HG02840 (cell line): Measurements from ENCODE around the gene HRAS.

Source experiments
- ATAC-seq: cut with Tn5 transposase; IDR thresholded peaks from one replicate; pipeline ENCODE4 v1.9.1; 2021; ENCODE audit warnings: mild to moderate bottlenecking, moderate library complexity, moderate number of reproducible peaks; ENCODE audit not compliant: unreplicated experiment, low FRiP score

The HRAS gene

DNA sequence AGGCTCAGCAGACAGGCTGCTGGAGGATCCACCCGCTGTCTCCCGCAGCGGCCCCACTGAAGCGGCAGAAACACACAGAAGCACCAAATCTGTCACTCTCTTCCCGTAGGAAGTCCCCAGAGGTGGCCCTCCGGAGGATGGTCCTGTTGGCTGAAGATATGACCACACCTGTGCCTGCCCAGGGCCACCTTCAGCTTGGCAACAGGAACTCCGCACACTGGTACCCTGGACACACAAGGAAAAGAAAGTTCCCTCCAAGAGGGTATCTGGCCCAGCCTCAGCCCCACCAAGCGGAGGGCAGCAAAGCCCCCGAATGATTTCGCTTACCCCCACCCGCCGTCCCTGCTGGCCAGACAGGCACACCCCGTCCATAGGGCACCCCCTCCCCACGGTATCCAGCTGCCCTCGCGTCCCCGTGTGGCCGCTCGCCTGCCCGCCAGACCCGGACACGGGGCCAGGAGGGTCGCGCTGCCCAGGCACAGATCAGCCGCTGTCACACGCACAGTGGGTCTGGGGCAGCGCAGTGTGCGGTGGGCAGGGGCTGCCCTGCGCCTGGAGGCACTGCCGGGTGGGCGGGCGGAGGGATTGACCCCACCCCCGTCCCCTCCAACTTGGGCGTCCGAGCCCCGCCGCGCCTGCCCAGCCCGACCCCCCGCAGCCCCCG is 32.4 kb upstream of the HRAS start:
- ATAC-seq = no peak

DNA sequence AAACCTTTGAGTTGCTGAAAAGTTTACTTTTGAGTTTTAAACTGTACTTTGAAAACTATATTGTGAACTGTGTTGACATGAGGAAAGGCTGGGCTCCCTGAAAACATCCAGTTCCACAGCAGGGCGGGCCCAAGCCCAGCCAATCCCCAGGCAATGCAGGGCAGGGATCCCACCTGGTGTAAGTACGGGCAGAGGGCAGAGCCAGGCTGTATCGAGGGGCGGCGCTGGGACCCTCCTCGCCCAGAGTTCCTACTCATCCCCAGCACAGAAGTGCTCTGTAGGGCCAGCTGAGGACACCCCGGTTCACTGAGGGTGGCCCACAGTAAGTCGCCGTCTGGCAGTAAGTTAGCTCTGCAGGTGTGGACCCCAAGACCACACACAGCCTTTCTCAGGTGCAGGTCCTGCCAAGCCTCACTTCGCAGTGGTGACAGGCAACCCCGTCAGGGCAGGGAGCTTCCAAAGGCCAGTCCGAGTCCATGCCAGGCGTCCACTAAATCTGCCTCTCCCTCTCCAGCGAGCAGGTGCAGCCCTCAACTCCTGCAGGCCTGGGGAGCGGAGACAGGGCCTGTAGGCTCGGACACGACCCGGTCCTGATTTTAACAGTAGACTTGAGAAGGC is 31.7 kb upstream of the HRAS start:
- ATAC-seq = no peak

DNA sequence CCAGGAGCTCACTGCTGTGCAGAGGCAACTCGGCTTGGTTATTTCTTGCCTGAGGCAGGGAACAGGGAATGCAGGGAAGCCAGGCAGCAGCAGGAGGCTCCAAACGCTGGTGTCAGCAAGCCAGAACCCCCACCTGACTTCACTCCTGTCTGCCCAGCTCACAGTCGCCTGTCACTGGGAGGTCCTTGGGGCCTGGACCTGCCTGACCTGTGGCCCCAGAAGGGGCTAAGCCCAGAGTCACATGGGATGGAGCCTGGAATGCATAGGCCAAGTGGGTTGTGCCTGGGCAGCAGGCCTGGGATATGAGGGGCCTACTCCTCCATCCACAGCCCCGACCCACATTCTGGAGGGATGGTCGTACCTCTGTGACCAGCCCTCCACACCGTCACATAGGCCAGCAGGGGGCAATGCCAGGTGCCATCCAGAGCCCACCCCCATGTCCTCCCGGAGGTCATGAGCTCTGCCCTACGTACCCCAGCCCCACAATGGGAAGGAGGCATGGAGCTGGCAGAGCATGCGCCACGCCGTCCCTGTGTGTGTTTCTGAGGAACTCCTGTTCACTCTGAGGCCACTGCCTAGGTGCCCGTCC is 30.6 kb upstream of the HRAS start:
- ATAC-seq = no peak

DNA sequence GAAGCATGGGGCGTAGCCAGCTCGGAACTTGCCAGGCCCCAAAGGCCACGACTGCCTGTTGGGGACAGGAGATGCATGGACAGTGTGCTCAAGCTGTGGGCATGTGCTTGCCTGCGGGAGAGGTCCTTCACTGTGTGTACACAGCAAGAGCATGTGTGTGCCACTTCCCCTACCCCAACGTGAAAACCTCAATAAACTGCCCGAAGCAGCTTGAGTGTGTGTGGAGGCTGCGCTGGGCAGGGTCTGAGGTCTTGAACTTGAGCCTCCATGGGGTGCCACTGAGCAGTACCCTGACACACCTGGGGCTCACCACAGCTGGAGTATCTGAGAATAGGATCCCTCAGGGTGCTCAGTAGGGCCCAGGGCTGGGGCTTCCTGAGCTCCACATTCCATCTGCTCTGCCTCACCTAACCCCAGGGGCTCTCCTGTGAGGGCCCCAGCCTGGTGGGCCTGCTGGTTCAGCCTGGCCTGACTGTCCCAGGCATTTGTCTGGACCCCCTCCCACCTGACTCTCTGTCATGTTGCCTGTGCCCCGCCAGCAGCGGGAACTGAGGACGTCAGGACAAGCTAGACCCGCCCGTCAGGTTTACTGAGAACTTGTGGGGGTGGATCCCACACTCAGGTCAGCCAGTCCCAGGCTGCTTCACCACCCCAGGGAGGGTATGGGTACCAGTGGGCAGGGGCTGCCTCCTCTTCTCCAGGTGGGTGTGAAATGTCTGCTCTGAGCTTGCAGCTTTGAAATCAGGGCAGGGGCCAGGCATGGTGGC is 28.6 kb upstream of the HRAS start:
- no peak for ATAC-seq

DNA sequence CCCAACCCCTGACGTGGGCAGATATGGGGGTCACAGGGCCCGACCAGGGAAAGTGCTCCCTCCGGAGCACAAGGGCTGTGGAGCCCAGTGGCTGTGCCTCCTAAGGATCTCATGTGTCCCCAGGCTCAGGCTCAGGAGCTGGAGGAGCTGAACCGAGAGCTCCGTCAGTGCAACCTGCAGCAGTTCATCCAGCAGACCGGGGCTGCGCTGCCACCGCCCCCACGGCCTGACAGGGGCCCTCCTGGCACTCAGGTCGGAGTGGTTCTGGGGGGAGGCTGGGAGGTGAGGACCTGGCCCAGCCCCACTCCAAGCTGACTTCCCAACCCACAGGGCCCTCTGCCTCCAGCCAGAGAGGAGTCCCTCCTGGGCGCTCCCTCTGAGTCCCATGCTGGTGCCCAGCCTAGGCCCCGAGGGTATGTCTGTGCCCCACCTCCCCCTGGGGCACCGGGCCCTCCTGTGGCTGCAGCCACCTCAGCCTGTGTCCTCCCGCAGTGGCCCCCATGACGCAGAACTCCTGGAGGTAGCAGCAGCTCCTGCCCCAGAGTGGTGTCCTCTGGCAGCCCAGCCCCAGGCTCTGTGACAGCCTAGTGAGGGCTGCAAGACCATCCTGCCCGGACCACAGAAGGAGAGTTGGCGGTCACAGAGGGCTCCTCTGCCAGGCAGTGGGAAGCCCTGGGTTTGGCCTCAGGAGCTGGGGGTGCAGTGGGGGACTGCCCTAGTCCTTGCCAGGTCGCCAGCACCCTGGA is 27.9 kb upstream of the HRAS start:
- no peak for ATAC-seq

DNA sequence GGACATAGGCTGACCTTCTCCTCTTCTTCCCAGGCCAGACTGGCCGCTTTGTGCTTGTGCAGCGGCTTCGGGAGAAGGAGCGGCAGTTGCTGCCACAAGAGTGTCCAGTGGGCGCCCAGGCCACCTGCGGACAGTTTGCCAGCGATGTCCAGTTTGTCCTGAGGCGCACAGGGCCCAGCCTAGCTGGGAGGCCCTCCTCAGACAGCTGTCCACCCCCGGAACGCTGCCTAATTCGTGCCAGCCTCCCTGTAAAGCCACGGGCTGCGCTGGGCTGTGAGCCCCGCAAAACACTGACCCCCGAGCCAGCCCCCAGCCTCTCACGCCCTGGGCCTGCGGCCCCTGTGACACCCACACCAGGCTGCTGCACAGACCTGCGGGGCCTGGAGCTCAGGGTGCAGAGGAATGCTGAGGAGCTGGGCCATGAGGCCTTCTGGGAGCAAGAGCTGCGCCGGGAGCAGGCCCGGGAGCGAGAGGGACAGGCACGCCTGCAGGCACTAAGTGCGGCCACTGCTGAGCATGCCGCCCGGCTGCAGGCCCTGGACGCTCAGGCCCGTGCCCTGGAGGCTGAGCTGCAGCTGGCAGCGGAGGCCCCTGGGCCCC is 26.8 kb upstream of the HRAS start:
- no peak for ATAC-seq

DNA sequence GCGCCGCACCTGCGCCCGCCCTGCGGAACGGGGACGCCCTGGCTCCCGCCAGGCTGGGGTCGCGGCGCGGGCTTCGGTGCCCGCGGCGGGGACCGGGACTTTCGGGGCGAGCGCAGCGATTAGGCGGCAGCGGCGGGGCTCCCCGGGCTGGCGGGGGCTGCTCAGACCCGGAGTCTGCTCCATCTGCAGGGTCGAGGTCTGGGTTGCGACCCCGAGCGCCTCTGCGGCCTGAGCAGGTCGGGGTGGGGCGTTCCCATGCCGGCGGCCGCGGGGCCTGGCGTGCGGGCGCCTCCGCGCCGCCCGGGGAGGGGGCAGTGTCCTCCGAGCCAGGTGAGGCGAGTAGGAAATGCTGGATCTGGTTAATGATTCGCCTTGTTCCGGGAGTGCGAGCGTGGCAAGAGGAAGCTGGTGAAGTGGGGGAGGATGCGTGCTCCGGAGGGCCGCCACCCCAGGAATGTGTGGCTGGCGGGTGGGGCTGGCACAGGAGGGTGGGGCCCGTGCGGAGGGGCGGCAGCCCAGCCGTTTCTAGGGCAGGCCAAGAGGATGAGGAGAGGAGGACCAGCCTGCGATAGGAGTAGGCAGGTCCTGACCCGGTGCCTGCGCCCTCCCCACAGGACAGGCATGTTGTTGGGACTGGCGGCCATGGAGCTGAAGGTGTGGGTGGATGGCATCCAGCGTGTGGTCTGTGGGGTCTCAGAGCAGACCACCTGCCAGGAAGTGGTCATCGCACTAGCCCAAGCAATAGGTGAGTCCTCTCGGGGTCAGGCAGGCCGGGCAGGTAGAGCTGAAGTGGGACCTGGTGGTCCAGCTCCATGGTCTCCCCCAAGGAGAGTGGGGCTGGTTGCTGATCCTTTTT is 26.0 kb upstream of the HRAS start:
- ATAC-seq = peak; percentile 10

DNA sequence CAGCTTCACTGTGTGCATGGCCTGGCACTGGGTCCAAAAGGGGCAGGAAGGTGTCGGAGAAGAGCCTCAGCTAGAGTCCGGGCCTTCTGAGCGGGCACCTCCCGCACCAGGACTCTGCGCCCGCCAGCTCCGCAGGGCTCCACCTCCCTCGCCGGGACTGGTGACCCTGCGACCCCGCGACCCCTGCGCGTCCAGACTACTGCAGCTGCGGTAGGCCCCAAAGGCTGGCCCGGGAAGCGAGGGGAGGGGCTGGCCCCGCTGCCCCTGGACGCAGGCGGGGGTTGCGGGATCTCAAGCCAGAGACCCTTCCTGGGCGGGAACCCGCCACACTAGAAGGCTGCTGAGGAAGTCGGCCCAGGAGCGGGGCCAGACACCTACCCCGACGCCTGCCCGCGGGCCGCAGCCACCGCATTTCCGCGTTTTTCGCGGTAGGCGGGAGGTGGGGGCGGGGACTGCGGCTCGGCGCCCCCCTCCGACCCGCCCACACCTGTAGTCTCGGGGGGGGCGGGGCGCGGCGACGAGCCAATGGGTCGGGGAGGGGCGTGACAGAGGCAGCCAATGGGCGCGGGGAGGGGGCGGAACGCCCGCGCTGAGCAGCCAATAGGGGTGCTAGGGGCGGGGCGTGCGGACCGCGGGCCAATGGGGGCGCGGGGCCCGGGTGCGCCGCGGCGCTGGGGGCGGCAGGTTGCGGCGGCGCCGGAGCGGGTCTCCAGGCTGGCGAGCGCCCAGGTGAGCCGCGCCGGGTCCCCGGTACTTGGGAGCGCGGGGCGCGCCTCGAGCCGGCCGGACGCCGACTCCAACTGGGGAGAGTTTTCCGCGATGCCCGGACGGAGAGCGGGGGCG is 25.1 kb upstream of the HRAS start, which contains the start of the genes LMNTD2 and RASSF7:
Gene LMNTD2 (minus strand): TSS at position 434 of the 843 bp plus-strand sequence. CDS start 22 bp downstream, at position 412.
Gene RASSF7 (plus strand): TSS at position 666 of the 843 bp plus-strand sequence. CDS start 799 bp downstream, outside the sequence.
- peak; percentile 66 for ATAC-seq

DNA sequence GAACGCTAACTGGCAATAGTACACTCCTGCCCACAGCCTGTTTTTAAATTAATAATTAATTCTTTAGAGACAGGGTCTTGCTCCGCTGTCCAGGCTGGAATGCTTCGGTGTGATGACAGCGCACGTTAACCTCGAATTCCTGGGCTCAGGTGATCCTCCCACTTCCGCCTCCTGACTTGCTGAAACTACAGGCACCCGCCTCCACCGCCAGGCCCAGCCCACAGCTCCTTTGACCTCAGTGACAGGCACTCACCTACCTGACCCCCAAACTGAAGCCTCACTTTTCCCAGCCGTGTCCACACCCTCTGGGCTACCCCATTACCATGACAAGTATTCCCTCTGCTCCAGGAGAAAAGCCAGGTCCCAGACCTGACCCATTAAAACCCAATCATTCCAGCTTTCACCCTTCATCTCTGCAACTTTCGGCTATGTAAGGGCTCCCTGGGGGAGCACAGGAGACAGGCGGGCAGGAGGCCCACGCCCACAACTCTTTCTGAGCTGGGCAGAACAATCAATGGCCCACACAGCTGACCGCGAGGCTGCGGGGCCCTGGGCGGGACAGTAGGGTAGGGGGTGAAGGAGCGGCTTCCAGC is 24.4 kb upstream of the HRAS start:
- no peak for ATAC-seq

DNA sequence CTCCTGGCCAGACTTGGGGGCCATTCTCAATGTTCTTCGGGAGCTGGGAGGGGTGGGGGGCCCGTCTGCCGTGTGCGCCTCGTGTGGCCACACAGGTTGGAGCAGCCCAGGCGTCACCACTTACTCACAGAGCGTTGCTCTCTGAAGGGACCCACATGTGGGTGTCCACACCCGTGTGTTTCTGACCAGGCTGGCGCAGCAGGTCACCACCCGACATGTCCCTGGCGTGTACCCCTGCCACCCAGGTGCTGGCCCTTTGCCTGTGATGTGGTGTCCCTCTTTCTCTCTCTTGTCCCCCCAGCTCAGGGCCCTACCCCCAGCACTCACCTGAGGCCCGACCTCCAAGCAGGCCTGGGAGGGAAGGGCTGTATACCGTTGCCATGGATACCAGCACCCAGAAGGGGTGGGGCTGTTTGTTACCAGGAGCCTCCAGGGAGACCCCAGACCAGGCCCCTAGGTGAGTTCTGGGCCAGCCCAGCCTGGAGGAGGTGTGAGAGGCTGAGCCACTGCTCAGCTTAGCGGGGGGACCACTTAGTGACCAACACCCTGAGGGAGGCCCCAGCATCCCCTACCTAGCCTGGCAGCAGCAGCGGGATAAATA is 23.7 kb upstream of the HRAS start:
- ATAC-seq = no peak

DNA sequence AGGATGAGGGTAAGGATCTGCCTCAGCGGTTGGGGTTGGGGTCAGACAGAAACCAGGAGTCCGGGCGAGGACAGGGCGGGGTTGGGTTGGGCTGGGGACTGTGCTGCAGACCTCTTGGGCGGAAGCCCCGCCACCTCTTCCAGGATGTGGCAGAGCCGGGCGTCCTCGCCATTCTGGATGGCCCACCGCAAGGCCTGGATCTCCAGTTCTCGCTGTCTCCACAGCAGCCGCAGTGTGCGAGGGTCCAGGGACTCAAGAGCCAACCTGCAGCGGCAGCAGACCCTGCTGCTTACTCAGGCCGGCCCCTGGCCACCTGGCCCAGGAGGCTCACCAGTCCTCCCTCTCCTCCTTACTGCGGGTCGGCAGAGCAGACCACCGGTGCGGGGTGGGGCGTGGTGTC is 23.1 kb upstream of the HRAS start:
- no peak for ATAC-seq

DNA sequence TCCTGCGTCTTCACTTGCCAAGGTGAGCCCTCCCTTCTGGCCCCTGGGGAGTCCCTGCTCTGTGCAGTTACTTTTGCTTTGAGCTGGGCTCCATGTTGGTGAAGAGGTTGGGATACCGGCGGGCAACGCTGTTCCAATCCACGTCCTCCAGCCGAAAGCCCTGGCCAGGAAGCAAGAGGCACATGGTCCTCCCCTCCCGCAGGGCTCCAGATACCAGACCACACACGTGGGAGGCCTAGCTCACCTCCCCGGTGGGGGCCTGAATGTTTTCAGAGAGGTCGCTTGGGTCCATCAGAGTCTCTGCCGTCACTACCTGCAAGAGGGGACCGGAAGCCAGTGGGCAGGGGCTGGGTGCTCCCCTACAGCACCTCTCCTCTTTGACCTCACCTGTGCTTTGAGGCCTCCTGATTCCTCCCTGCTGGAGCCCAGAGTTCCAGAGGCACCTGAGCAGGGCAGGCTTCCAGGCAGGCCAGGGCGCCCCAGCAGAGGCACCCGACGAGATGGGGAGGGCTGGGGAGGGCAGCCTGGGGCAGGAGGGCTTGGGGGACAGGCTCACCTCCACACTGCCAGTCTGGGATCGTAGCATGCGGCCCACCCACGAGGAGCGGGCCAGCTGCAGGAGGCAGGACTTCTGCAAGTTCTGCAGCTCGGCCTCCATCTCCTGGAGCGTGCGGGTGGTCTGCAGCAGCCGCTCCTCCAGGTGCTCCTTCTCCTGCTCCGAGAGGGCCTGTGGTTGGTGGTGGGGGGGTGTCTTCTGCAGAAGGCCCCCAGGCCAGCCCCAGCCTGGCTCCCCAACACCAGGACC is 22.2 kb upstream of the HRAS start:
- no peak for ATAC-seq

DNA sequence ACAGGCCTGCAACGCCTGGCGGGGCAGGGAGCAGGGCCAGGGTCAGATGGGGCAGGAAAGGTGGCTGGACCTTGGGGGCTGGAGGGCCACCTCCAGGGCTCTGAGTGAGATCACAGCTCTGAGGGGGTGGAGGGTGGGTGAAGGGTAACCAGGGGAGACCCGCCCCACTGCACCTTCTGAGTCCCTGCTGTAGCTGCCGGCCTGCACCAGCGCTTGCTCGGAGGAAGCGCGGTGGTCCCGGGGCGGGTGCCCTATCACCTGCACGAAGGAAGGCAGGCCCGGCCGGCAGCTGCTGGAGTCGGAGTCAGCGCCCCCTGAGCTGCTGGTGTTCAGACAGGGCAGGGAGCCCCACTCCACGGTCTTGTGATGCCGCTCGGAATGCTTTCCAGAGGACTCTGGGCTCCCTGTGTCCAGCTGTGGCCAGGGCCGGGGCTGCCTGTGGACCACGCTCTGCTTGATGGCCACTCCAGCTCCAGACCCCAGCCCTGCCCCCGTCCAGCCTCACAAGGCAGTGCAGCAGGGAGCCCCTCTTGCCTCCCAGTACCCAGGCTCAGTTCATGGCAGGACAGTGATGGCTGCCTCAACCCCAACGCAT is 21.4 kb upstream of the HRAS start:
- no peak for ATAC-seq

DNA sequence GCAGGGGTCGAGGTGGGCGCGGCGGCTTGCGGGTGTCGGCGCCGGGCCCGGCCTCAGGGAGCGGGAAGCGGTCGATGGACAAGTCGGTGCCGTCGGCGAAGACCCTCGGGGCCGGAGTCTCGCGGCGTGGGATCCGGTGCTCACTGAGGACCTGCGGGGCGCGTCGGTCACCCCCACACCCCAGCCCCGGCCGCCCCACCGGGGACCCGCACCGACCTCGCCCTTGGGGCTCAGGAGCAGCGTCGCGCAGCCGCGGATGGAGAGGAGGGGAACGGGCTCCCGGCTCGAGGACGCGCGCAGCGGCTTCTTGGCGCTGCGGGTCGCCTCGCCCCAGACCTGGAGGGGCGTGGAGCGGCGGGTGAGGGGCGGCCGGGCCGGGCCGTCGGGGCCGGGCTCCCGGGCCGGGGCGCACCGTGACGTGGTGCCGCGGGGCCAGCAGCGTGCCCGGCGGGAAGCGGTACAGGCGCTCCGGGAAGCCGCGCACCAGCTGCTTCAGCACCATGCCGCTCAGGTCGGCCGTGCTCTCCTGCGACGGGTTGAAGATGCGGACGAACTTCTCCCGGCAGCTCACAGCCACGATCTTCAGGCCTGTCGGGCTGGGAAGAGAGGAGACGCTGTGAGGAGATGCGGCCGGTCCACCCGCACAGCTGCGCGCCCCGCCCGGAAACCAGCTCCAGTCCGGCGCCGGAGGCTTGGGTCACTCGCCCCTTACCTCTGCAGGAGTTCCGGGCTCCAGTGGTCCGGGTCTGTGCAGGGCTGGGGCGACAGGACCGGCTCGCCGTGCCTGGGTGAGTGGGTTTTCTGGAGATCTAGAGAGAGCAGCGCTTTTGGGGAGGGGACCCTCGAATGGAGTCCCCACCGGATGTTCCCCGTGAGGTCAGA is 20.6 kb upstream of the HRAS start:
- ATAC-seq = no peak

DNA sequence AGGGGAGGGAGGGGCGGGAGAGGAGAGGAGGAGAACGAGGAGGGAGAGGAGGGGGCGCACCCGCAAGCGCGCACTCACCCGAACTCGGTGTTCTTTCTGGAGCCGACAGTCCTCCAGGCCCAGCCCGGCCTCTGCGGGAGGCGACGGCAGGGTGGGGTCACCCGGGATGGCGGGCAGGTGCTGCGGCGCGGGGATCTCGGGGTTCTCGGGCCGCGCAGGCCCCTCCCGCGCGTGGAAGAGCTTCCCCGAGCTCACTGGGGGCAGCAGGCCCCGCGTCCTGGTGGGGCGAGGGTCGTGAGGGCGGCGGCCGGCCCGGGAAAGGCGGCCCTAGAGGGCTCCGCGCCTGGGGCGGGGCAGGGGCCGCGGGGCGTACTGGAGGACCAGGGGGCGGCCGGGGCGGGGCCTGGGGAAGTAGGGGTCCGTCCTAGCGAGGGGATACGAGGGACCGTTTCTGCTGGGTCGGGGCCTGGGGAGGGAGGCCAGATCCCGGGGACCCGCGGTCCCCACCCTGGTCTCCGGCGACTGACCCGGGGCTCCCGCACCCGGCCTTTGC is 19.9 kb upstream of the HRAS start:
- ATAC-seq = no peak
